NB4 (cell line): Measurements from ENCODE around the gene CFAP65.

Experiments
- DNase-seq: peaks from one replicate; pipeline ENCODE4 v3.0.0; 2010; ENCODE audit warnings: low read depth
- H3K4me3 ChIP-seq: one replicate; pipeline ENCODE4 v1.5.1; 2011; ENCODE audit warnings: mild to moderate bottlenecking, low read depth, low read length, moderate library complexity
- MYC ChIP-seq: IDR thresholded peaks from 2 replicates; pipeline ENCODE4 v1.6.1; 2011; ENCODE audit warnings: low read depth, low read length
- POLR2A ChIP-seq: IDR thresholded peaks from 2 replicates; pipeline ENCODE4 v1.6.1; 2011; ENCODE audit warnings: mild to moderate bottlenecking; ENCODE audit not compliant: insufficient read length; ENCODE audit errors: extremely low read depth
- TF ChIP-seq, protein P1 (sequence below): IDR thresholded peaks from 2 replicates; pipeline ENCODE4 v1.6.1; 2011; ENCODE audit warnings: low read depth, low read length
- TF ChIP-seq, protein P2 (sequence below): IDR thresholded peaks from one replicate; pipeline ENCODE4 v1.5.1; 2012; ENCODE audit warnings: low read depth, low read length

CFAP65 gene, protein sequence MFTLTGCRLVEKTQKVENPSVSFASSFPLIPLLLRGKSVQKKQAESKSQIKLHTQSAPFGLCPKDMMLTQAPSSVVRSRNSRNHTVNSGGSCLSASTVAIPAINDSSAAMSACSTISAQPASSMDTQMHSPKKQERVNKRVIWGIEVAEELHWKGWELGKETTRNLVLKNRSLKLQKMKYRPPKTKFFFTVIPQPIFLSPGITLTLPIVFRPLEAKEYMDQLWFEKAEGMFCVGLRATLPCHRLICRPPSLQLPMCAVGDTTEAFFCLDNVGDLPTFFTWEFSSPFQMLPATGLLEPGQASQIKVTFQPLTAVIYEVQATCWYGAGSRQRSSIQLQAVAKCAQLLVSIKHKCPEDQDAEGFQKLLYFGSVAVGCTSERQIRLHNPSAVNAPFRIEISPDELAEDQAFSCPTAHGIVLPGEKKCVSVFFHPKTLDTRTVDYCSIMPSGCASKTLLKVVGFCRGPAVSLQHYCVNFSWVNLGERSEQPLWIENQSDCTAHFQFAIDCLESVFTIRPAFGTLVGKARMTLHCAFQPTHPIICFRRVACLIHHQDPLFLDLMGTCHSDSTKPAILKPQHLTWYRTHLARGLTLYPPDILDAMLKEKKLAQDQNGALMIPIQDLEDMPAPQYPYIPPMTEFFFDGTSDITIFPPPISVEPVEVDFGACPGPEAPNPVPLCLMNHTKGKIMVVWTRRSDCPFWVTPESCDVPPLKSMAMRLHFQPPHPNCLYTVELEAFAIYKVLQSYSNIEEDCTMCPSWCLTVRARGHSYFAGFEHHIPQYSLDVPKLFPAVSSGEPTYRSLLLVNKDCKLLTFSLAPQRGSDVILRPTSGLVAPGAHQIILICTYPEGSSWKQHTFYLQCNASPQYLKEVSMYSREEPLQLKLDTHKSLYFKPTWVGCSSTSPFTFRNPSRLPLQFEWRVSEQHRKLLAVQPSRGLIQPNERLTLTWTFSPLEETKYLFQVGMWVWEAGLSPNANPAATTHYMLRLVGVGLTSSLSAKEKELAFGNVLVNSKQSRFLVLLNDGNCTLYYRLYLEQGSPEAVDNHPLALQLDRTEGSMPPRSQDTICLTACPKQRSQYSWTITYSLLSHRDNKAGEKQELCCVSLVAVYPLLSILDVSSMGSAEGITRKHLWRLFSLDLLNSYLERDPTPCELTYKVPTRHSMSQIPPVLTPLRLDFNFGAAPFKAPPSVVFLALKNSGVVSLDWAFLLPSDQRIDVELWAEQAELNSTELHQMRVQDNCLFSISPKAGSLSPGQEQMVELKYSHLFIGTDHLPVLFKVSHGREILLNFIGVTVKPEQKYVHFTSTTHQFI (N-terminal part only)

GRCh38 chr2:219041252-219041651 is at the start of gene CFAP65:
Gene CFAP65 (minus strand): TSS chr2:219041516. CDS start chr2:219039048, 2,468 bp downstream.
- H3K4me3 ChIP-seq, result no peak within 1 kb of the TSS
- no peak for DNase-seq
- TF ChIP-seq, protein P1, sequence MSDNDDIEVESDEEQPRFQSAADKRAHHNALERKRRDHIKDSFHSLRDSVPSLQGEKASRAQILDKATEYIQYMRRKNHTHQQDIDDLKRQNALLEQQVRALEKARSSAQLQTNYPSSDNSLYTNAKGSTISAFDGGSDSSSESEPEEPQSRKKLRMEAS, result no peak
- no peak for TF ChIP-seq MYC
- TF ChIP-seq, protein P2, sequence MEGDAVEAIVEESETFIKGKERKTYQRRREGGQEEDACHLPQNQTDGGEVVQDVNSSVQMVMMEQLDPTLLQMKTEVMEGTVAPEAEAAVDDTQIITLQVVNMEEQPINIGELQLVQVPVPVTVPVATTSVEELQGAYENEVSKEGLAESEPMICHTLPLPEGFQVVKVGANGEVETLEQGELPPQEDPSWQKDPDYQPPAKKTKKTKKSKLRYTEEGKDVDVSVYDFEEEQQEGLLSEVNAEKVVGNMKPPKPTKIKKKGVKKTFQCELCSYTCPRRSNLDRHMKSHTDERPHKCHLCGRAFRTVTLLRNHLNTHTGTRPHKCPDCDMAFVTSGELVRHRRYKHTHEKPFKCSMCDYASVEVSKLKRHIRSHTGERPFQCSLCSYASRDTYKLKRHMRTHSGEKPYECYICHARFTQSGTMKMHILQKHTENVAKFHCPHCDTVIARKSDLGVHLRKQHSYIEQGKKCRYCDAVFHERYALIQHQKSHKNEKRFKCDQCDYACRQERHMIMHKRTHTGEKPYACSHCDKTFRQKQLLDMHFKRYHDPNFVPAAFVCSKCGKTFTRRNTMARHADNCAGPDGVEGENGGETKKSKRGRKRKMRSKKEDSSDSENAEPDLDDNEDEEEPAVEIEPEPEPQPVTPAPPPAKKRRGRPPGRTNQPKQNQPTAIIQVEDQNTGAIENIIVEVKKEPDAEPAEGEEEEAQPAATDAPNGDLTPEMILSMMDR, result no peak
- no peak for TF ChIP-seq POLR2A

DNA sequence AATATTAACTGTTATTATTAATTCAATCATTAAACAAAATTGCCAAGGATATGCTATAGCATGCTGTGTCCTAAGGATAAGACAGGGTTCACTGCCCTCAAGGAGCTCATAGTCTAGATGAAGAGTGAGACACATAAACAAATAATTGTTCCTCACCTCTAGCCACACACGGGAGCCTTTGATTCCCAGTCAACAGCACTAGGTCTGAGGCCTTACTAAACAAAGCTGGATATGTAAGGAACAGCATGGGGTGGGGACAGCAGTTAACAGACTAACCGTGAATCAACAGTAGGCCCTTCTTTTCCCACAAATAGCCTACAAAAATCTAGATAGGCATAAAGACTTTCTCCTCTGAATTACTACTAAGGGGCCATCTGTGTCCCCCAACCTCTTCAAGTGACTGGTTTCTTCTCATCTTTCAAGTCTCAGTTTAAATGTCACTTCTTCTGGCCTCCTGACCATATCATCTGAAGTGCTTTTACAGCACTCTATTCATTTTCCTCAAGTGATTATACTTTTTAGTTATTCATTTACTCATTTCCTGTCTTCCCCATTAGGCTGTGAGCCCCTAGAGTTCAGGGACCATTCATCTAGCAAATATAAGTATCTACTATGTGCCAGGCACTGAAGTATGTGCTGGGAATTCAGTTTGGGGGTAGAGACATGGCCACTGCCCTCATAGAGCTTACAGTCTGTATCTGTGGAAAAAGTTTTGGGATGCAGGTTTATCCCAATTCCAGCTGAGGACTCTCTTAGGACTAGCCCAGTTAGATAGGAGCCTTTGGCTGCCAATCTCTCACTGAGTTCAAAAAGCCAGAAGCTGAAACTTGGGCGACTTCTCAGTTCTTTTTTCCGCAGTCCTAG is 49.4 kb upstream of the CFAP65 start:
- DNase-seq, result no peak
- no peak overlapping the region for H3K4me3 ChIP-seq
- no peak for TF ChIP-seq MYC
- TF ChIP-seq POLR2A, result no peak
- TF ChIP-seq, protein P2, result no peak
- TF ChIP-seq, protein P1, result no peak

DNA sequence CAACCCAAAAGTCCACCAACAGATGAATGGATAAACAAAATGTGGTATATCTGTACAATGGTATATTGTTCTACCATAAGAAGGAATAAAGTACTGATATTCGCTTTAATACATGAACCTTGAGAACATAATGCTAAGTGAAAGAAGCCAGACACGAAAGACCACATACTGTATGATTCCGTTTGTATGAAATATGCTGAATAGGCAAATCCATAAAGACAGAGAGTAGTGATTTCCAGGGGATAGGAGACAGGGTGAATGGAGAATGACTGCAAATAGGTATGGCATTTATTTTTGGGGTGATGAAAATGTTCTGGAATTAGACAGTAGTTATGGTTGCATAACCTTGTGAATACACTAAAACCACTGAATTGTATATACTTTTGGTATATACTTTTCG is 48.0 kb upstream of the CFAP65 start:
- TF ChIP-seq MYC (no peak), POLR2A (no peak)
- TF ChIP-seq, protein P1, result no peak
- TF ChIP-seq, protein P2, result no peak

GRCh38 chr2:219087848-219088247 is 46.5 kb upstream of the CFAP65 start:
- no peak for DNase-seq
- H3K4me3 ChIP-seq, result no peak overlapping the region
- no peak for TF ChIP-seq POLR2A
- TF ChIP-seq, protein P2, result no peak
- TF ChIP-seq, protein P1, result no peak
- no peak for TF ChIP-seq MYC

More for the DNA sequence above, 48.0 kb upstream of the CFAP65 start:
- H3K4me3 ChIP-seq, result no peak overlapping the region
- no peak for DNase-seq
